ENCODE measurements around the gene SLC25A38. TPM values are rescaled to one million over a fixed set of nuclear protein-coding genes. Genes with fewer than 3 reads are reported as not detected.

The SLC25A38 gene
- total RNA-seq, 1 donor from 2014 or later, result 21.1 TPM

DNA sequence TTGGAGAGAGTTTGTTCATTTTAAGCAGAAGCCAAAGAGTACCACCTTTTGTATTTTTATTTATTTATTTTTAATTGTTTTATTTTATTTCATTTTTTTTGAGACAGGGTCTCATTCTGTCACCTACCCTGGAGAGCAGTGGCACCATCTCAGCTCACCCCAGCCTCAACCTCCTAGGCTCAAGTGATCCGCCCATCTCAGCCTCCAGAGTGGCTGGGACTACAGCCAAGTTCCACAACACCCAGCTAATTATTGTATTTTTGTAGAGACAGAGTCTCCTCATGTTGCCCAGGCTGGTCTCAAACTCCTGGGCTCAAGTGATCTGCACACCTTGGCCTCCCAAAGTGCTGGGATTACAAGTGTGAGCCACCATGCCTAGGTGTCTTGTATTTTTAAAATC lies 44.1 kb upstream of the SLC25A38 start:
- no peak overlapping the region for H3K4me3 Mint-ChIP-seq (ENCODE audit: unreplicated experiment)
- H3K27ac Mint-ChIP-seq (ENCODE audit: unreplicated experiment), result no peak overlapping the region
- peaks cover 1% of the 10 kb centered on the region for H3K27me3 Mint-ChIP-seq (ENCODE audit: unreplicated experiment)
- DNase-seq, result no peak
- TF ChIP-seq, protein P1, sequence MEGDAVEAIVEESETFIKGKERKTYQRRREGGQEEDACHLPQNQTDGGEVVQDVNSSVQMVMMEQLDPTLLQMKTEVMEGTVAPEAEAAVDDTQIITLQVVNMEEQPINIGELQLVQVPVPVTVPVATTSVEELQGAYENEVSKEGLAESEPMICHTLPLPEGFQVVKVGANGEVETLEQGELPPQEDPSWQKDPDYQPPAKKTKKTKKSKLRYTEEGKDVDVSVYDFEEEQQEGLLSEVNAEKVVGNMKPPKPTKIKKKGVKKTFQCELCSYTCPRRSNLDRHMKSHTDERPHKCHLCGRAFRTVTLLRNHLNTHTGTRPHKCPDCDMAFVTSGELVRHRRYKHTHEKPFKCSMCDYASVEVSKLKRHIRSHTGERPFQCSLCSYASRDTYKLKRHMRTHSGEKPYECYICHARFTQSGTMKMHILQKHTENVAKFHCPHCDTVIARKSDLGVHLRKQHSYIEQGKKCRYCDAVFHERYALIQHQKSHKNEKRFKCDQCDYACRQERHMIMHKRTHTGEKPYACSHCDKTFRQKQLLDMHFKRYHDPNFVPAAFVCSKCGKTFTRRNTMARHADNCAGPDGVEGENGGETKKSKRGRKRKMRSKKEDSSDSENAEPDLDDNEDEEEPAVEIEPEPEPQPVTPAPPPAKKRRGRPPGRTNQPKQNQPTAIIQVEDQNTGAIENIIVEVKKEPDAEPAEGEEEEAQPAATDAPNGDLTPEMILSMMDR (IDR thresholded peaks at IDR 0.05; ENCODE audit: partially characterized antibody, unreplicated experiment), result no peak
- no peaks in the 10 kb centered on the region for H3K4me1 Mint-ChIP-seq (ENCODE audit: low read depth, unreplicated experiment)
- H3K36me3 Mint-ChIP-seq (ENCODE audit: unreplicated experiment), result no peaks in the 10 kb centered on the region
- H3K9me3 Mint-ChIP-seq (ENCODE audit: unreplicated experiment), result no peaks in the 10 kb centered on the region

DNA sequence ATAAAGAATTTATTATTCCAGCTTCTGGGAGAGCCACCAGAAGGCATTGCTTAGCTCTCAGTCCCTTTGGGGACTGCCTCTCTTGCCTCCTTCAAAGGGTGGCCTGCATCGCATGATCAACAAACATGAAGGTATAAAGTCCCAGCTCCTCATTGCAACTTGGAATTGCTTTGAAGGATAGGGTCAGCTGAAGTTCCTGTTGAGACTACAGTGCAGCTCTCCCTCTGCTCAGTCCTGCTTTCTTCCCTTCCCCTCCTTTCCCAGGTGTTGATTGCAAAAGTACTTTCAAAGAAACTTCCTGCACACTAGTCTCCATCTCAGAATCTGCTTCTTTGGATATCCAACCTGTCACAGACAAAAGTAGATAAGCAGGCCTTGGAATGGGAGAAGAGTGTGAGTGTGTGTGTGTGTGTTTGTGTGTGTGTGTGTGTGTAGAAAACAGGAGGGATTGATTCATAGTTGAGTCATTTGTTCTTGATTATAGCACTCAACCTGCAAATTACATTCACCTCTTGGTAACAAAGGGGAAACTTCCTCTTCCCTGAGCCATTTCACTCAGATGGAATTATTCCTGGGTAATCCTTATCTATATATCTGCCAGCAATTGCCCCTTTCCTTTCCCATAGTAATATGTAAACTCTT lies 40.0 kb upstream of the SLC25A38 start:
- H3K4me1 Mint-ChIP-seq (ENCODE audit: low read depth, unreplicated experiment), result no peaks in the 10 kb centered on the region
- no peaks in the 10 kb centered on the region for H3K9me3 Mint-ChIP-seq (ENCODE audit: unreplicated experiment)
- no peak for DNase-seq
- H3K27me3 Mint-ChIP-seq (ENCODE audit: unreplicated experiment), result peaks cover 1% of the 10 kb centered on the region
- H3K27ac Mint-ChIP-seq (ENCODE audit: unreplicated experiment), result no peak overlapping the region
- TF ChIP-seq, protein P1 (IDR thresholded peaks at IDR 0.05; ENCODE audit: partially characterized antibody, unreplicated experiment), result no peak
- H3K36me3 Mint-ChIP-seq (ENCODE audit: unreplicated experiment), result no peaks in the 10 kb centered on the region
- H3K4me3 Mint-ChIP-seq (ENCODE audit: unreplicated experiment), result no peak overlapping the region

DNA sequence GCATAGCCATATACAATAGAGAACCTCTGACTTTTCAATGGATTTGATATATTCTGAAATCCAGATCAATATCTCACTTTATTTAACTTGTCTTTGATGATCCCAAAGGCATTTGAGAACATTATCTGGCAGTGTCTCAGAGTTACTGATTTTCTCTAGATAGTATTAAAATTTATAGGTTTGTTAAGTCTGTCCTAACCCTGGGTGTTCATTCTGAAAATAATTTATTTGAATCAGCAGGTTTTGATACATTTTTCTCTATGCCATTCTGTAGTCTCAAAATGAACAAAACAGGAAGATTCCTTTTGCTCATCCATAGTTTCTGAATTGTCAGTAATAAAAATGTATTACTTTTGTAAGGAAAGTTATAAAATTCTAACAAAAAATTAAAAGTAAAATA lies 39.4 kb upstream of the SLC25A38 start:
- Mint-ChIP-seq H3K27me3 (ENCODE audit: unreplicated experiment) (peaks cover 1% of the 10 kb centered on the region), H3K4me1 (ENCODE audit: low read depth, unreplicated experiment) (no peaks in the 10 kb centered on the region), H3K4me3 (ENCODE audit: unreplicated experiment) (no peak overlapping the region), H3K36me3 (ENCODE audit: unreplicated experiment) (no peaks in the 10 kb centered on the region), H3K9me3 (ENCODE audit: unreplicated experiment) (no peaks in the 10 kb centered on the region), H3K27ac (ENCODE audit: unreplicated experiment) (no peak overlapping the region)
- TF ChIP-seq, protein P1 (IDR thresholded peaks at IDR 0.05; ENCODE audit: partially characterized antibody, unreplicated experiment), result no peak
- no peak for DNase-seq

DNA sequence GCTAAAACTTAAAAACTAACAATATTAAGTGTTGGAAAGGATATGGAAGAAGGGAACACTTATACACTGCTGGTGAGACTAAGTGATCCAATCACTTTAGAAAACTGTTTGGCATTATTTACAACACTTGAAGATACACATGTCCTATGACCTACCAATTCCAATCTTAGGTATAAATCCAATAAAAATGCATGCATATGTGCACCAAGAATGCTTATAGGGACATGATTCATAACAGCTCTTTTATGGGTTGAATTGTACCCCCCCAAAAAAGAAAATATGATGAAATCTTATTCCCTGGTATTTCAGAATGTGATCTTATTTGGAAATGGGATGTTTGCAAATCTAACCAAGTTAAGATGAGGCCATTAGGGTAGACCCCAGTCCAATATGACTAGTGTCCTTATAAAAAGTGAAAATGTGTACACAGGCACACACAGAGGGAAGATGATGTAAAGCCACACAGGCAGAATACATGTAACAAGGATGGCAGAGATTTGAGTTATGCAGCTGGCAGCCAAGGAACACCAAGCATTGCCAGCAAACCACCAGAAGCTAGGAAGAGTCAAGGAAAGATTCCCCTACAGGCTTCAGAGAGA lies 38.3 kb upstream of the SLC25A38 start:
- Mint-ChIP-seq H3K4me3 (ENCODE audit: unreplicated experiment) (no peak overlapping the region), H3K9me3 (ENCODE audit: unreplicated experiment) (no peaks in the 10 kb centered on the region), H3K4me1 (ENCODE audit: low read depth, unreplicated experiment) (no peaks in the 10 kb centered on the region), H3K27me3 (ENCODE audit: unreplicated experiment) (no peaks in the 10 kb centered on the region), H3K36me3 (ENCODE audit: unreplicated experiment) (no peaks in the 10 kb centered on the region), H3K27ac (ENCODE audit: unreplicated experiment) (no peak overlapping the region)
- TF ChIP-seq, protein P1 (IDR thresholded peaks at IDR 0.05; ENCODE audit: partially characterized antibody, unreplicated experiment), result no peak
- no peak for DNase-seq

DNA sequence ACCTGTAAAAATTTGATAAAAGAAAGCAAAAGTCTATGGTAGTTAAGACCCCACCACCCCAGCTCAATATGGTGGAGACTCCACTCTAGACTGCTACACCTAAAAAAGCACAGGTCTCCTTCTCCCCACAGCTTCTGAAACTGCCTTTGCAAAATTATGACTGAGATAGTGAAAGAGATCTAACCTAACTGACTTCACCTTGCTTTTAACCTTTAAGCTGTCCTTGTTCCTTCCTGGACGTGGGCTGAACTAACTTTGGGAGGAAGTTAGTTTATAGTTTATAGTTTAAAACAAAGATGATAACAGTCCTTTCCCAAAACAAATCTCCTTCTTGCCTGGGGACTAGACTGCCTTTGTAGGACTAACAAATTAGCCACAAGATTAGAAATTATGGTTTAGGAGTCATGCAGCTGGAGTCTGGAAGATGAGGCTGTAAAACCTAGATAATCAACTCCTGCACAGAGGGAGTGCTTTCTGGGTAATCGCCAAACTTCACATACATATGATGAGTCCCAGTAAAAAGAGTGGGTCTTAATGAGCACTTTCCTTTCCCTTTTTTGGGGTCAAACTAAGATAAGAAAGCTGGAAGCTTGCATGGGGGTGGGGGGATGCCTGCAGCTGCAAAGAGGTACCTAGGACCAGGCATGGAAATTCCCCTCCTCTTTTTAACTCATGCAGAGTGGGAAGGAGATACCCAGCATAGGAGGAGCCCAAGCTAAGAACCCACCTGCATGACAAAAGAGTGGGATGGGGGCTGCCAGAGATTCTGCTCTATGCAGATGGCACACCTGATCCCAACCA lies 36.2 kb upstream of the SLC25A38 start:
- no peaks in the 10 kb centered on the region for H3K4me1 Mint-ChIP-seq (ENCODE audit: low read depth, unreplicated experiment)
- H3K4me3 Mint-ChIP-seq (ENCODE audit: unreplicated experiment), result no peak overlapping the region
- DNase-seq, result no peak
- H3K27me3 Mint-ChIP-seq (ENCODE audit: unreplicated experiment), result no peaks in the 10 kb centered on the region
- no peaks in the 10 kb centered on the region for H3K36me3 Mint-ChIP-seq (ENCODE audit: unreplicated experiment)
- TF ChIP-seq, protein P1 (IDR thresholded peaks at IDR 0.05; ENCODE audit: partially characterized antibody, unreplicated experiment), result no peak
- H3K9me3 Mint-ChIP-seq (ENCODE audit: unreplicated experiment), result no peaks in the 10 kb centered on the region
- H3K27ac Mint-ChIP-seq (ENCODE audit: unreplicated experiment), result no peak overlapping the region

Data from glutamatergic neuron (in vitro differentiated cells).